Measurements from ENCODE around the gene SH3PXD2B.

The SH3PXD2B gene

GRCh38 chr5:172453206-172453985, 929 bp downstream of the SH3PXD2B start:
- peak; percentile 69 for DNase-seq (ENCODE audit: low read depth)

GRCh38 chr5:172452398-172453205, 1.7 kb downstream of the SH3PXD2B start:
- DNase-seq (ENCODE audit: low read depth): peak; percentile 69

- DNase-seq (ENCODE audit: low read depth): peak; percentile 89
These were observed 2.5 kb downstream of the SH3PXD2B start for GRCh38 chr5:172451771-172452197.

- DNase-seq (ENCODE audit: low read depth): peak; percentile 48
These were observed 3.2 kb downstream of the SH3PXD2B start for GRCh38 chr5:172450861-172451695.

GRCh38 chr5:172450453-172450852, 3.9 kb downstream of the SH3PXD2B start:
- no peak for DNase-seq (ENCODE audit: low read depth)

GRCh38 chr5:172448999-172449398, 5.3 kb downstream of the SH3PXD2B start:
- no peak for DNase-seq (ENCODE audit: low read depth)

GRCh38 chr5:172447646-172448365, 6.5 kb downstream of the SH3PXD2B start:
- no peak for DNase-seq (ENCODE audit: low read depth)

GRCh38 chr5:172446336-172447051, 7.8 kb downstream of the SH3PXD2B start:
- no peak for DNase-seq (ENCODE audit: low read depth)

GRCh38 chr5:172445866-172446265, 8.5 kb downstream of the SH3PXD2B start:
- no peak for DNase-seq (ENCODE audit: low read depth)

- DNase-seq (ENCODE audit: low read depth): no peak
These were observed 9.5 kb downstream of the SH3PXD2B start for GRCh38 chr5:172444626-172445365.

GRCh38 chr5:172444110-172444510, 10.2 kb downstream of the SH3PXD2B start:
- DNase-seq (ENCODE audit: low read depth): peak; percentile 91

GRCh38 chr5:172443441-172444109, 10.8 kb downstream of the SH3PXD2B start:
- DNase-seq (ENCODE audit: low read depth): peak; percentile 84

- DNase-seq (ENCODE audit: low read depth): peak; percentile 39
These were observed 11.7 kb downstream of the SH3PXD2B start for GRCh38 chr5:172442592-172442991.

- no peak for DNase-seq (ENCODE audit: low read depth)
These were observed 13.0 kb downstream of the SH3PXD2B start for GRCh38 chr5:172441262-172441751.

- DNase-seq (ENCODE audit: low read depth): no peak
These were observed 13.8 kb downstream of the SH3PXD2B start for GRCh38 chr5:172440486-172440885.

GRCh38 chr5:172439785-172440477, 14.4 kb downstream of the SH3PXD2B start:
- DNase-seq (ENCODE audit: low read depth): no peak

- no peak for DNase-seq (ENCODE audit: low read depth)
These were observed 16.0 kb downstream of the SH3PXD2B start for GRCh38 chr5:172438319-172438668.

- DNase-seq (ENCODE audit: low read depth): peak; percentile 67
These were observed 16.6 kb downstream of the SH3PXD2B start for GRCh38 chr5:172437445-172438318.

Measured in amniotic epithelial cell (primary cell).